Measurements from ENCODE around the gene DLX6.

DNA sequence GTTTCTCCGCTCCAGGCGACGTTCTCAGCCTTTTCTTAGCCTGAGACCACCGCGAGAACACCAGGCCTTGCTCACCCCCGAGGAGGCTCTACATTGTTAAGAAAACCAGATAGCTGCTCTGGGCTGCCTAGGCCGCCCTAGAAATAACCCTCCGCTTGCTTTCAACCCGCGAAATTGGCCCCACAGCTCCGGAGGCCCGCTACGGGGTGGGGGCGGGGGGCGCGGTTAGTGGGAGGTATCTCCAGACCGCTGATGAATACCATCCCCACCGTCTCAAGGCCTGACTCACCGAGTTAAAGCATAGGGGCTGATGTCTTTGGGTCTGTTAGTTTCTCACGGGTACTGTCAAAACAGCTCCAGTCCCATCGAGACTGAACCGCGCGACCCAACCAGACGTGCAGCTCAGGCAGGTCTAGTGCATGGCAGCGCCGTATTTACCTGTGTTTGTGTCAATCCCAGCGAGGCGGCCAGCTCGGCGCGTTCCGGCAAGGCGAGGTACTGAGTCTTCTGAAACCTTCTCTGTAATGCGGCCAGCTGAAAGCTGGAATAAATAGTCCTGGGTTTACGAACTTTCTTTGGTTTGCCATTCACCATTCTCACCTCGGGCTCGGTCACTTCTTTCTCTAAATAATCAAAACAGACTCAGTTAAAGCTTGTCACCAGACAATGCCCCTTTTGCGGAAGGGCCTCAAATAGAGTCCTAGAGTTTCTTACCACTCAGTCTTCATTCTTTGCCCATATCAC is 16.6 kb downstream of the DLX6 start:
- TF ChIP-seq, protein P1, sequence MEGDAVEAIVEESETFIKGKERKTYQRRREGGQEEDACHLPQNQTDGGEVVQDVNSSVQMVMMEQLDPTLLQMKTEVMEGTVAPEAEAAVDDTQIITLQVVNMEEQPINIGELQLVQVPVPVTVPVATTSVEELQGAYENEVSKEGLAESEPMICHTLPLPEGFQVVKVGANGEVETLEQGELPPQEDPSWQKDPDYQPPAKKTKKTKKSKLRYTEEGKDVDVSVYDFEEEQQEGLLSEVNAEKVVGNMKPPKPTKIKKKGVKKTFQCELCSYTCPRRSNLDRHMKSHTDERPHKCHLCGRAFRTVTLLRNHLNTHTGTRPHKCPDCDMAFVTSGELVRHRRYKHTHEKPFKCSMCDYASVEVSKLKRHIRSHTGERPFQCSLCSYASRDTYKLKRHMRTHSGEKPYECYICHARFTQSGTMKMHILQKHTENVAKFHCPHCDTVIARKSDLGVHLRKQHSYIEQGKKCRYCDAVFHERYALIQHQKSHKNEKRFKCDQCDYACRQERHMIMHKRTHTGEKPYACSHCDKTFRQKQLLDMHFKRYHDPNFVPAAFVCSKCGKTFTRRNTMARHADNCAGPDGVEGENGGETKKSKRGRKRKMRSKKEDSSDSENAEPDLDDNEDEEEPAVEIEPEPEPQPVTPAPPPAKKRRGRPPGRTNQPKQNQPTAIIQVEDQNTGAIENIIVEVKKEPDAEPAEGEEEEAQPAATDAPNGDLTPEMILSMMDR (conservative IDR thresholded peaks at IDR 0.05; ENCODE audit: low read depth, low read length): no peak
- TF ChIP-seq EZH2 (IDR thresholded peaks at IDR 0.05; ENCODE audit: borderline replicate concordance, low read depth, low read length, poor library complexity, severe bottlenecking): no peak
